Measurements from ENCODE around the gene ENOPH1. TPM values are rescaled to one million over a fixed set of nuclear protein-coding genes. Genes with fewer than 3 reads are reported as not detected.
A peak's percentile ranks its signal among the peaks of the same experiment; 100 is the strongest.

ENOPH1 gene
- polyA plus RNA-seq, 3 donors: 61.4 to 72.1 (median 67.9) TPM

DNA sequence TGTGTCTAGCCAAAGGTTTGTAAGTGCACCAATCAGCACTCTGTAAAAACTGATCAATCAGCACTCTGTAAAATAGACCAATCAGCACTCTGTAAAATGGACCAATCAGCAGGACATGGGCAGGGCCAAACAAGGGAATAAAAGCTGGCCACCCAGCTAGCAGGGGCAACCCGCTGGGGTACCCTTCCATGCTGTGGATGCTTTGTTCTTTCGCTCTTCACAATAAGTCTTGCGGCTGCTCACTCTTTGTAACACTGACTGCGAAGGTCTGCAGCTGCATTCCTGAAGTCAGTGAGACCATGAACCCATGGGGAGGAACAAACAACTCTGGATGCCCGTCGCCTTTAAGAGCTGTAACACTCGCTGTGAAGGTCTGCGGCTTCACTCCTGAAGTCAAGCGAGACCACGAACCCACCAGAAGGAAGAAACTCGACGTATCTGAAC is 14.4 kb upstream of the ENOPH1 start:
- no peak for DNase-seq (ENCODE audit: extremely low read depth in 1 of 11, low read depth in 9 of 11, low spot score in 4 of 11)

DNA sequence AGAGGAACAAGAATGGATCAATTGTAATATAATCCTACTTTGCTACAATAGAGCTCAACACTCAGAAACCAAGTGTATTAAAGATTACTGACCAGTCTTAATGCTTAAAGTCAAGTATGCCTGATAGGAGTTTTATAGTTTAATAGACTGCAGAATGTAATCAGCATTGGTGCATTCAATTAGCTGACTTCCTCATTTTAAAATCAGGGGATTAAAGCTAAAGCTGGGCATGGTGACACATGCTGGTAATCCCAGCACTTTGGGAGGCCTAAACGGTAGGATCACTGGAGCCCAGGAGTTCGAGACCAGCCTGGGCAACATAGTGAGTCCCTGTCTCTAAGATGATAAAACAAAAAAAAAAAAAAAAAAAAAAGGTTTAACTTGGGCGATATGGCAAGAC is 10.9 kb upstream of the ENOPH1 start:
- DNase-seq (ENCODE audit: extremely low read depth in 1 of 11, low read depth in 9 of 11, low spot score in 4 of 11): no peak

DNA sequence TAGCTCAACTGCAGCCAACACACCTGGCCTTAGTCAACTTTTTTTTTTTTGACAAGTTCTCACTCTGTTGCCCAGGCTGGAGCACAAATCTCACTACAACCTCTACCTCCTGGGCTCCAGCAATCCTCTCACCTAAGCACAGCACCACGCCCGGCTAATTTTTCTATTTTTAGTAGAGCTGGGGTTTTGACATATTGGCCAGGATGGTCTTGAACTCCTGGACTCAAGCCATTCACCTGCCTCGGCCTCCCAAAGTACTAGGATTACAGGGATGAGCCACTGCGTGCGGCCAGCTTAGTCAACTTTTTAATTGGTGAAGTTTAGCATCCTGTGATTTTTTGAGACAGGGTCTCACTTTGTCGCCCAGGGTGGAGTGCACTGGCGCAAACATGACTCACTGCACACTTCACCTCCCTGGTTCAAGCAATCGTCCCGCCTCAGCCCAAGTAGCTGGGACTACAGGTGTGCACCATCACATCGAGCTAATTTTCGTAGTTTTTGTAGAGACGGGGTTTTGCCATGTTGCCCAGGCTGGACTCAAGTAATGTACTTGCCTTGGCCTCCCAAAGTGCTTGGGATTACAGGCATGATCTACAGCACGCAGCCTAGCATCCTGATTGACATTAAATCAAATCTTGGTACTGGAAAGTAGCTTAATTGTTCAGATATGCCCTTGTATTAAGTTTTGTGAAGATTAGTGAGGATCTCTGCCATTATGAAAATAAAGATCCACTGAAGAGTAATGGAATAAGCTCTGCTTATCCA is 8.4 kb upstream of the ENOPH1 start:
- DNase-seq (ENCODE audit: extremely low read depth in 1 of 11, low read depth in 9 of 11, low spot score in 4 of 11): no peak

DNA sequence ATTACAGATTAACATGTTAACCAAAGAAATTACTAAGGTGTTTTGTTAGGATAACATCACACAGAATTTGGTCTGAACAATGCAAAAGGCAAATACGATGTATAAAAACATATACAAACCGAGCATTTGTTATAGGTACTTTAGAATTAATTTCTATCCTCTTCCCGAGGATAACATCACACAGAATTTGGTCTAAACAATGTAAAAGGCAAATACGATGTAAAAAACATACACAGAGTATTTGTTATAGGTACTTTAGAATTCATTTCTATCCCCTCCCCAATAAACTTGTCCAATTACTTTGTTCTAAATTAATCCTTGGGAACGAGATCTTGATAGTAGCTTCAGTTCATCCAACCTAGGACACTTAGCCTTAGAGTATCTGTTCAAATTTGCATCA is 7.8 kb upstream of the ENOPH1 start:
- no peak for DNase-seq (ENCODE audit: extremely low read depth in 1 of 11, low read depth in 9 of 11, low spot score in 4 of 11)

DNA sequence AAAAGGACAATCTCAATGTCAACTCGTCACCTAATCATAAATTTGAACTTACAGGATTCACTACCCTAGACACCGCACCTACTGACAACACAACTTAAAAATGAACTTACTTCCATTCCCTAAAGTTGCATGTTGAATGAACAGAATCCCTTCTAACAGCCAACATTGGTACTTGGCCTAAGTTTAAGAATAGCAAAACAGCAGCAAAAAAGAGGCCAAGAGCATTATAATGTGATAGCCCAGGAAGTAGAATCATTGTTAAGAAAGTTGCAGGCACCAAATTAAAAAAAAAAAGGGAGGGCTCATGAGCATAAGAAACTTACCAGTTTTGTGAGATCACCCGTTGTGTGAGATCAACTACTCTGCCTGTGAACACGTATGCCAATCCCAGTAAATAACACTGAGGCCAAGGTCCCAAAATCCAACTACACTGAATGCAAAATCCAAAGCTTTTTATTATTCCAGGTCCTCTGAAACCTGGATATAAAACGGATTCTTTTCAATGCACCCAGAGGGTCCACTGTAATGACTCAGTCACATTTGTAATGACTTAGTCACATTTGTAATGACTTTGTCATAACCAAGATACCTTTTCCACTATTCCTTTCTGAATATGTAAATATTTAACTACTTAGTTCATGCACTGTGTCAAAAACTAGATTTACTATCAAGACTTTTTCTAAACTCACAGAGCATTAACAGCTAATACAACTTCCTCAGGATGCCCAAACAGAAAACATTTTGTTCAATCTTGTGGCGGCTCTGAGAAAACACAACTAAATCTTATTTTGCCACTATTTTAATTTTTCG is 6.9 kb upstream of the ENOPH1 start:
- no peak for DNase-seq (ENCODE audit: extremely low read depth in 1 of 11, low read depth in 9 of 11, low spot score in 4 of 11)

DNA sequence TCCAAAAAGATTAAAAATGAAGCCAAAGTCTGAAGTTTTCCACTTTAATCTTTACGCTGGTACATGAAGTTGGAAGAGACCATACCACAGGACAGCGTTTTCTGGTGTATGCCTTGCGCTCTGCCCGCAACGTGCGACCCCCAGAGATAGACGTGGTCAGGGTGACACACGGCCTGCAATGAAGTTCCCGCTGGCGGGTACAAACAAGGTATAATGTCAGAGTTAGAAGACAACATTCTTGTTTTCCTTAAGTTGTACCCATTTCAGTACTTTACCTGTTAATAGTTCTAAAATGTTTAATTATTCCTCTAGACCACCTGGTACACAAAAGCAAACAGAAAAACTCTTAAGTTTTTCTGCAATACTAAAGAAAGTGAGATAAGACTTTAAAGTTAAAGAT is 4.9 kb upstream of the ENOPH1 start:
- DNase-seq (ENCODE audit: extremely low read depth in 1 of 11, low read depth in 9 of 11, low spot score in 4 of 11): no peak

DNA sequence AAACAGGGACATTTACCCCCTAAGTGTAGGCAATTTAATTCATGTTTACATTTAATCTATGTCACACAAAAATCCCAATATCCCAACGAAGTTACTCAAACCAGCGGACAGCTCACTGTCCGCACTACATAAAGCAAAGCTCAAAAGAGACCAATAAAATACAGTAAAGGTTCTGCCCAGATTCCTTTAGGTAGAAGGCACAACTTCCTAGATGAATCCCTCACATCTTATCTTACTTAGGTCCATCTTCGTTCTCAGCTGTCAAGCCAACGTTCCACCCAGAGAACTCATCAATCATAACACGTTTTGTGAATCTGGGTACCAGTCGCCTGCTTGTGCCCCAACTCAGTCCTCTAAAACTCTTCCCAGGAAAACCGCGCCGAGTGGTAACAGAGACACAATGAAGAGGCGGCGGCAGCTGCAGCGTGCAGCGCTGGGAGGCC is 1.8 kb upstream of the ENOPH1 start:
- no peak for DNase-seq (ENCODE audit: extremely low read depth in 1 of 11, low read depth in 9 of 11, low spot score in 4 of 11)

DNA sequence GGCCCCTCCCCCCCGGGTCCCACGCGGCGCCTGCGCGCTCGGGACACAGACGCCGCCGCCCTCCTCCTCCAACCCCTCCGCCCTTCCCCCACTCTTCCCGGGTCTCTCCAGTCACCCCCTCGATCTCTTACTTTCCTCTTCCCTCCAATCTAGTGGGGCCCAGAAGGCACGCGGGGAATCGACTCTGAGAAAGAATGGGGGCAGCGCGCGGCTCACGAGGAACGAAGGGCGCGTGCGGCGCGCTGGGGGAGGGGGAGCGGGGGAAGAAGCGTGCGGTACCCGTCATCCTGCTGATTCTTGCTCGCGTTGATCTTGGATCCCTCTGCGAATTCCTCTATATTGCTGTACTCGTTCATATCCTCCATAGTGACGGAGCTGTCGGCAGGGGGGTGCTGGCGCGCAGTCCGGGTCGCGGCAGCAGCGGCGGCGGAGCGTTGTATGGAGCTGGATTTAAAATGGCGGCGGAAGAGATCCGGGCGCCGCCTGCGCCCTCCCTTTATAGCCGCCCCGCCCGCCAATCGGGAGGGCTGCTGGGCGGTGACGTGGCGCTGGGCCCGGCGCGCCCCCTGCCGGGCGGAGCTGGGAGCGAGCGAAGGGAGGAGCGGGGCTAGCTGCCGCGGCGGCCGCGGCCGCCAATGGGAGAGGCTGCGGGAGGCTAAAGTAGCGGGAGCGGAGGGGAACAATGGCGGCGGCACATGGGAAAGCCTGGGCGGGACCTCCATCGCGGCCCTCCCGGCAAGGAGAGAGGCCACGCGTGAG is 1.2 kb upstream of the ENOPH1 start:
- peak; percentile 81 to 95 (median 94) for DNase-seq (ENCODE audit: extremely low read depth in 1 of 11, low read depth in 9 of 11, low spot score in 4 of 11)

DNA sequence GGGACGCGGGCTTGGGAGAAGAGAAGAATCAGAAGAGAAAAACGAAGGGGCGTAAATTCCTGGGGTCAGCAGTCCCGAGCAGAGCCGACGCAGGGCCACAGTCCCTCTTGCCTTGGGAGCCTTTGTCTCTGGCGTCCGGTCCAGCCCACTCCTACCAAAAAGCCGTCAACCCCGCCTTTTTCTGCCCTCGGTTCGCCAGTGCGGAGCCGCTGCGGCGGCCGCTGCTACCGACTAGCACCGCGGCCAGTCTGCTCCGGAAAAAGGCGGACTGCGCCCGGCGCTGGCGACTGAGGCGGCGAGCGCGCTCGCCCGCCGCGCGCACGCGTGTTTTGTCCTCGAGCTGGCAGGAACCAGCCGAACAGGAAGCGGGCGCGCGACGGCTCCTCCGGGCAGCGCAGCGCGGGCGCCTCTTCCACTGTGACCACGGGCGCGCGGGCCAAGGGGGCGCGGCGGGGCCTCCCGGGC is 630 bp upstream of the ENOPH1 start:
- peak in 3 of 11 donors; percentile 37 to 64 (median 43) for DNase-seq (ENCODE audit: extremely low read depth in 1 of 11, low read depth in 9 of 11, low spot score in 4 of 11)

DNA sequence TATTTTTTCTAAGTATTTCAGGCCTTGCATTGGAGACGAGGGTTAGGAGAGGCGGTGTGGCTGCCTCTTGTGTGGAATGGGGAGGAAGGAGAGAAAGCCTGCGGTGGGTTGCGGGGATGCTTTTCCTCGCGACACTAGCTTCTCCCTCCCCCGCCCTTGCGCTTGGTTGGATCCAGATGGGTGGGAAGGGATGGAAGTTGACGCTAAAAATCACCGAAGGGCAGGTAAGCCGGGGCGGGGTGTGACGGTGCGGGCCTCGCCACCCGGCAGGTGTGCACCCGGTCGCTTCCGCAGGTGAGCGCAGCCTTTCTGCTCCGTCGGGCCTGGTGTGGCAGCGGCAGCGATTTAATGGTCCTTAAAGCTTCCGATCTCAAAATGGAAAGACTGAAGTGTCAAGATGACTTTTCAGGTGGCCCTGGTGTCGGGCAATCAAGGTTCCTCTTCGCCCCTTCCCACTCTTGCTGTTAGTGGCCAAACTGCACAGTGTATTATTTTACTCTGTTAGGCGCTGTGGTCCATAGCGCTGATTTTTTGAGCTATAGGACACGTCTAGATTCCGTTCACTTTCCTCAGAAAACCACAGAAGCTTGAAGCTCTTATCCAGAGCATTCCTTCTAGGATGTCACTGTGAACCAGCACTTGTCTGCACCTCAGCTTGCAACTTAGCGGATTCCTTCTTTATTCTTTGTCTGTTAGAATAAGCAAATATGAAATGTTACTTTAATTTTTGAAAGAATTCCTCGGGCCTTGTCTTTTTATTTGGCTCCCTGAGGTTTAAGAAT is 765 bp downstream of the ENOPH1 start:
- peak in 9 of 11 donors; percentile 3 to 33 (median 21) for DNase-seq (ENCODE audit: extremely low read depth in 1 of 11, low read depth in 9 of 11, low spot score in 4 of 11)

DNA sequence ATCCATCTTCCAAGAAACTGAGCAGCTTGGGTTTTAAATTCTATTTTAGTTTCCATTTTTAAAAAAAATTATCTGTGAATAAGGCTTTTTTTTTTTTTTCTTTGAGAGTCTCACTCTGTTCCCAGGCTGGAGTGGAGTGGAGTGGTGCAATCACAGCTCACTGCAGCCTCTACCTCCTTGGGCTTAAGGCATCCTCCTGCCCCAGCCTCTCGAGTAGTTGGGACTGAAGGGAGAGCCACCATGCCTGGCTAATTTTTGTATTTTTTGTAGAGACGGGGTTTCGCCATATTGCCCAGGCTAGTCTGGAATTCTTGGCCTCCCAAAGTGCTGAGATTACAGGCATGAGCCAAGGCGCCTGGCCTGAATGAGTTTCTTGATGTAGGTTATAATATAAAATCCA is 1.4 kb downstream of the ENOPH1 start:
- no peak for DNase-seq (ENCODE audit: extremely low read depth in 1 of 11, low read depth in 9 of 11, low spot score in 4 of 11)

DNA sequence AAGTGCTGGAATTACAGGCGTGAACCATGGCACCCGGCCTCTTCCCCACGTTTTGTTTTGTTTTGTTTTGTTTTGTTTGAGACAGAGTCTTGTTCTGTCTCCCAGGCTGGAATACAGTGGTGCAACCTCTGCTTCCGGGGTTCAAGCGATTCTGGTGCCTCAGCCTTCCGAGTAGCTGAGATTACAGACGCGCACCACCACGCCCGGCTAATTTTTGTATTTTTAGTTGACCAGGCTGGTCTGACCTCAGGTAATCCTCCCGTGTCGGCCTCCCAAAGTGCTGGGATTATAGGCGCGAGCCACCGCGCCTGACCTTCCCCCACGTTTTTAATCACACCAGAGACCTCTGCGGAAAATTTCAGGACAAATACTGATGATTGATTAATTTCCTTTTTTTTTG is 2.2 kb downstream of the ENOPH1 start:
- DNase-seq (ENCODE audit: extremely low read depth in 1 of 11, low read depth in 9 of 11, low spot score in 4 of 11): no peak

DNA sequence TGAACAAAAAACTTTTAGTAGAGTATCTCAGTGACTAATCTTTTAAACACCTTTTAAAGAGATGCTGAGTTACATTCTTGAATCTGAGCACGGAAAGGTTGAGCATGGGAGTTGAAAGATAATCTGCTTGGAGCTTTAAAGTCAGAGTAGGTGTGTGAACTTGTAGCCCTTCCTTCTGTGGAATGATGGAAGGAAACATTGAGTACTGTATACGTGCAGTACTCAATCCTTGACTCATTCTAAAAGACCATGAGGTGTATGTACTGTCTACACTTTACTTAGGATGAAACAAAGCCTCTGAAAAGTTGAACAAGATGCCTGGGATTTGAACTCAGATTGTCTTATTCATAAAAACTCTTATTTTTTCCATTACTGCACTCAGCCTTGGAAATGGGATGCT is 3.4 kb downstream of the ENOPH1 start:
- DNase-seq (ENCODE audit: extremely low read depth in 1 of 11, low read depth in 9 of 11, low spot score in 4 of 11): no peak

DNA sequence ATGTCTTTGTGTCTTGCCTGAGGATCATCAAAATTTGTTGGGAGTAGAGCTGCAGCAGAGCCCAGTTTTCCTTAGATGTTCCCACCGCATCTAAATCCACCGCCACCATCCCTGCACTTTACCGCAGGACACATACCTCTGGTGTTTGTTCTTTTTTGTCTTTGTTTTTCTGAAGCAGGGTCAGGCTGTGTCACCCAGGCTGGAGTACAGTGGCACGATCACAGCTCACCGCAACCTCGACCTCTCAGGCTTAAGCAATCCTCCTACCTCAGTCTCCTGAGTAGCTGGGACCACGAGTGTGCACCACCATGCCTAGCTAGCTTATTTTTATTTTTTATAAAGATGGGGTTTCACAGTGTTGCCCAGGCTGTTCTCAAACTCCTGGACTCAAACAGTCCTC is 4.6 kb downstream of the ENOPH1 start:
- no peak for DNase-seq (ENCODE audit: extremely low read depth in 1 of 11, low read depth in 9 of 11, low spot score in 4 of 11)

DNA sequence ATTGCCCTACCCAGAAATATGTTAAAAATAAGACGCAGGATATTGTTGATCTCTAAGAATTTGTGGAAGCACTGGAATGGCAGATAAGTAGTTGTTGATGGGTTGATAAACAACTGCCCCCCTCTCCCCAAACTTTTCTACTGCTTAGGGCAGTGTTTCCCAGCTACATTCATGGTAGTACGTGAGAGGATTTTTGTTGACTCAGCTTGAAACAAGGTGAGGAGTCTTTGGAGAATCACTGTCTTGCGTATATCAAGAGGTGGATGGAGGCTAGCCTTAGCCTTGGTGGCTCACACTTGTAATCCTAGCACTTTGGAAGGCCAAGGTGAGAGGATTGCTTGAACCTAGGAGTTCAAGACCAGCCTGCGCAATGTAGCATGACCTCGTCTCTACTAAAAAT is 5.7 kb downstream of the ENOPH1 start:
- DNase-seq (ENCODE audit: extremely low read depth in 1 of 11, low read depth in 9 of 11, low spot score in 4 of 11): no peak

DNA sequence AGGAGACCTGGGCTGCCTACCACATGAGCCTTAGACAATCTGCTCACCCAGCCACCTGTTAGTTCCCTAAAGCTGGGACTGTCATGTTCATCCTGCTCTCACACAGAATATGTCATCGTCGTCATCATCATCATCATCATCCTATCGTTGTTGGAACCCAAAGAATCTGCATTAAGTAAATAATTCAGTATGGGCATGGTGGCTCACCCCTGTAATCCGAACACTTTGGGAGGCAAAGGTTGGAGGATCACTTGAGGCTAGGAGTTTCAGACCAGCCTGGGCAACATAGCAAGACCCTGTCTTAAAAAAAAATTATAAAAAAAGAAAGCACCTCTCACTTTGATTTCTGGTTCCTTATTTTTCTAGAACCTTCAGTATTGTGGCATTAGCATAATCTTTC is 6.4 kb downstream of the ENOPH1 start:
- no peak for DNase-seq (ENCODE audit: extremely low read depth in 1 of 11, low read depth in 9 of 11, low spot score in 4 of 11)

DNA sequence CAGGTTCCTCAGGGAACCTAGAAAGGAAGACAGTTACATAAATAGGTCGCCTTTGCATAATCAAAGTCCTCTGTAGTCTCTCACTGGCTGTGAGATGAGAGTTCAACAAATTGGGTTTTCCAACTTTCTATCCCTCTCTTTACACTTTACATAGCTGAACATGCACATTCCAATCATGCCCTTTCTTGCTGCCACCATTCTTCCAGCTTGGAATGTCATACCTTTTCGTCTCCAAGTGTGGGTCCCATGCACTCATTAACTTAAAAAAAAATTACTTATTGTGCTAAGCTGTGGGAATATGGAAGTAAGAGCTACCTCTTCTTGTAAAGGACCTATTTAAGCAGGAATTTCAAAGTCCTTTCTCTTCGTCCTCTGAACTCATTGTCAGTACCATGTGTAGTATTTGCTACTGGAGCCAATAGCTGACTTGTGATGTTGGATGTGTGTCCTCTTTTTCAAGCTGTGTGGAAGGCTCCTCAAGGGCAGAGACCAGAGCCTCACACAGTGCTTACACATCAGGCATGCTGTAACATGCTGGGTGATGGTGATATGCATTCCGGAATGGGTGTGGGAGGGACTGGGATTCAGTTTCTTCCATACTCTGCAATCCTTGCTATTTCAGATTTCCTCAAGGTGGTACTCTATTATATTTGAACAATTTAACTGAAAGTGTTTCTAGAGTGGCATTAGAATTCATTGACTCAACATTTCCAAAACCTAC is 7.1 kb downstream of the ENOPH1 start:
- DNase-seq (ENCODE audit: extremely low read depth in 1 of 11, low read depth in 9 of 11, low spot score in 4 of 11): no peak

DNA sequence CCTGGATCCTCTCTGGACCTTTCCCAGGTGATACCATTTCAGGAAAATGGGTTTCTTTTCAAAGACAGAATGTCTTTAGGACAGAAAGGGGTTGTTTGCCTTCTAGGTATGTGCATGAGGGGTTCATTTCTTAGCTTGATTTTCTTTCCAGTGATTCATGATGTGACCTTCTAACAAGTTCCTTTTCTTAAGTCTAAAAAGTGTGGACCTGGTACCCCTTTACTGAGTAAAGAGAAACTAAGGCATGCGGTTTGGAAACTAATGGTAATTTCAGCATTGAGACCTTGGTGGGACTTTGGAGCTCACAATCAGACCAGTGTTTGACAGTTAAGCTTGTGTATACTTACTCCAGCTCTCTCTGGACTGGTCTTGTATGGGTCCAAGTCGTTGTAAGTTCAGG is 8.7 kb downstream of the ENOPH1 start:
- no peak for DNase-seq (ENCODE audit: extremely low read depth in 1 of 11, low read depth in 9 of 11, low spot score in 4 of 11)
